Kidney (tissue), 14 donors: ENCODE data around the gene KCNJ8. TPM values are rescaled to one million over a fixed set of nuclear protein-coding genes. Genes with fewer than 3 reads are reported as not detected.
"Not testable (repeated sequence)": the region's sequence is repeated elsewhere in the genome, so short reads cannot be mapped to it uniquely, and the experiment has no call there.

Experiments
- DNase-seq, 5 donors: peaks; one replicate each; pipeline ENCODE4 v3.0.0-alpha.2; 2013 to 2020
- FAIRE-seq: peaks from 2 replicates; lab custom pipeline; 2012; peaks lifted over from hg19 to GRCh38; lab: Jason Lieb, UNC
- H3K27ac ChIP-seq, 2 donors: one replicate each; pipeline ENCODE4 v1.7.0; 2013; ENCODE audit warnings: low read depth in 2 of 2, low read length in 2 of 2, inconsistent platforms in 1 of 2
- H3K27me3 ChIP-seq: one replicate; pipeline ENCODE4 v1.7.1; 2013; ENCODE audit warnings: low read length, inconsistent platforms; ENCODE audit not compliant: control insufficient read depth, insufficient read depth
- H3K36me3 ChIP-seq, 3 donors: one replicate each; pipeline versions ENCODE4 v1.7.0 to v1.7.1; 2013; ENCODE audit warnings: low read length in 3 of 3, control low read depth in 1 of 3, inconsistent platforms in 1 of 3; ENCODE audit not compliant: insufficient read depth in 3 of 3, control insufficient read depth in 2 of 3
- H3K4me1 ChIP-seq, 3 donors: one replicate each; pipeline versions ENCODE4 v1.7.0 to v1.7.1; 2013; ENCODE audit warnings: low read length in 3 of 3, inconsistent platforms in 1 of 3, low read depth in 1 of 3; ENCODE audit not compliant: control insufficient read depth in 2 of 3, insufficient read depth in 2 of 3
- H3K4me3 ChIP-seq, 3 donors: one replicate each; pipeline versions ENCODE4 v1.7.0 to v1.8.1; 2013; ENCODE audit warnings: low read length in 3 of 3, control low read depth in 1 of 3, inconsistent platforms in 1 of 3
- H3K9ac ChIP-seq, 3 donors: one replicate each; pipeline versions ENCODE4 v1.7.0 to v1.7.1; 2013; ENCODE audit warnings: low read length in 3 of 3, control low read depth in 1 of 3, inconsistent platforms in 1 of 3
- H3K9me3 ChIP-seq, 3 donors: one replicate each; pipeline versions ENCODE4 v1.7.0 to v1.7.1; 2013; ENCODE audit warnings: low read length in 3 of 3, control low read depth in 1 of 3, inconsistent platforms in 1 of 3; ENCODE audit not compliant: control insufficient read depth in 2 of 3, insufficient read depth in 1 of 3
- intact Hi-C: fragments of 100-400 bp; cut with DNase I; formaldehyde crosslinking; loops from one replicate; pipeline ENCODE4 v1.11.1; 2022
- polyA plus RNA-seq: library from polyadenylated mRNA; stranded (reverse); fragments of 350-450 nt; fragmentation: Illumina TruSeq; extraction: RNeasy Lipid Tissue Mini Kit (QIAGEN cat#74804); gene quantifications from one replicate; pipeline ENCODE4 v1.2.3, GENCODE V29; 2014; ENCODE audit warnings: low read depth, low replicate concordance; ENCODE audit not compliant: insufficient read depth
- total RNA-seq: library from RNA; stranded (reverse); fragmentation: NEBNext Ultra II Directional; extraction: Animal tissue kit (Norgen Biotek cat#: 25700); gene quantifications from one replicate; pipeline ENCODE4 v1.2.1, GENCODE V29; 2021
- TF ChIP-seq, protein P1 (sequence below): IDR thresholded peaks from 3 replicates; pipeline ENCODE4 v1.5.1; 2012; ENCODE audit warnings: mild to moderate bottlenecking, moderate library complexity, borderline replicate concordance; ENCODE audit not compliant: insufficient read depth; ENCODE audit errors: extremely low read depth
- donor health status: control.
- donor health status: control.
- donor health status: control.
- donor health status: control.
- donor health status: control.
- donor health status: DM: yes; HTN: yes; CAD: no.
- donor health status: Normal renal cell carcinoma (clear cell type).

The KCNJ8 gene
- total and polyA plus RNA-seq, 2 donors from 2014 or later = 5.6 to 13.1 TPM

DNA sequence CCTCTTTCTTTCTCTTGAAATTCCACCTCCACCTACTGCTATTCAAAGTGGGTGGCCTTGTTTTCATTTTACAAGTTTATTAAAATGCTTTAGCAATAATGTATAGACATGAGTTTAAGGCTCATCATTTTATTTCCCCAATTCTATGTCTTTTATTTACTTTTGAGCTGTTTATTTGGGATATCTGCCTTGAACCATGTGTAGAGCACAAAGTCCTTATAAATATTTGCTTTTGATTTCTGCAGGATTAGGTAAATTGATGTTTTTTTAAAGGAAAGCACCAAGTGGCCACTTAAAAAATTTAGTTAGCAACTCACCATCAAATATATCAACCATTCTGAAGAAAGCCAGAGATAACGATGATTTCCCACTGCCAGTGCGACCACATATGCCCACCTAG lies 39.8 kb upstream of the KCNJ8 start:
- TF ChIP-seq, protein P1, sequence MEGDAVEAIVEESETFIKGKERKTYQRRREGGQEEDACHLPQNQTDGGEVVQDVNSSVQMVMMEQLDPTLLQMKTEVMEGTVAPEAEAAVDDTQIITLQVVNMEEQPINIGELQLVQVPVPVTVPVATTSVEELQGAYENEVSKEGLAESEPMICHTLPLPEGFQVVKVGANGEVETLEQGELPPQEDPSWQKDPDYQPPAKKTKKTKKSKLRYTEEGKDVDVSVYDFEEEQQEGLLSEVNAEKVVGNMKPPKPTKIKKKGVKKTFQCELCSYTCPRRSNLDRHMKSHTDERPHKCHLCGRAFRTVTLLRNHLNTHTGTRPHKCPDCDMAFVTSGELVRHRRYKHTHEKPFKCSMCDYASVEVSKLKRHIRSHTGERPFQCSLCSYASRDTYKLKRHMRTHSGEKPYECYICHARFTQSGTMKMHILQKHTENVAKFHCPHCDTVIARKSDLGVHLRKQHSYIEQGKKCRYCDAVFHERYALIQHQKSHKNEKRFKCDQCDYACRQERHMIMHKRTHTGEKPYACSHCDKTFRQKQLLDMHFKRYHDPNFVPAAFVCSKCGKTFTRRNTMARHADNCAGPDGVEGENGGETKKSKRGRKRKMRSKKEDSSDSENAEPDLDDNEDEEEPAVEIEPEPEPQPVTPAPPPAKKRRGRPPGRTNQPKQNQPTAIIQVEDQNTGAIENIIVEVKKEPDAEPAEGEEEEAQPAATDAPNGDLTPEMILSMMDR = no peak
- Histone ChIP-seq H3K36me3 (no peaks in the 10 kb centered on the region), H3K4me3 (no peak overlapping the region), H3K9ac (no peak overlapping the region), H3K27me3 (no peaks in the 10 kb centered on the region), H3K4me1 (peaks cover 0 to 2% (median 0%) of the 10 kb centered on the region in 3 donors), H3K27ac (no peak overlapping the region), H3K9me3 (no peaks in the 10 kb centered on the region)
- DNase-seq = no peak
- no peak for FAIRE-seq
- intact Hi-C loops = no loop called here

DNA sequence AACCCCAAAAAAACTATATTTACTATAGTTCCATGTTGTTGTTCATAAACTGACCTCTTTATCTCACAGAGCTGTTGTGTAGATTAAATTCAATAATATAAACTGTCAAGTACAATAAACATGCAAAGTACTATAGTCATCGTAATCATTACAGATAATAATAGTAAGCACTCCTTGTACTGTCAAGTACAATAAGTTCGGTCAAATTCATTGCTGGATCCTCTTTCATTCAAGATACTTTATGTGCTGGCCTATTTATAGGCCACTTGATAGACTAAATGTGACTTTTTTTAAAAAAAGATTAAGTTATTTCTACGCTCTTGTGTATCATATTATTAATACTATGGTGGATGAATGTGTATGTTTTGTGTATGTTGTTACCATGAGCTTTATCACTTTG lies 39.2 kb upstream of the KCNJ8 start:
- no peaks in the 10 kb centered on the region for H3K36me3 ChIP-seq
- H3K4me3 ChIP-seq = no peak overlapping the region
- intact Hi-C loops = no loop called here
- DNase-seq (no peak), FAIRE-seq (no peak)
- no peak overlapping the region for H3K27ac ChIP-seq
- H3K9me3 ChIP-seq = no peaks in the 10 kb centered on the region
- no peak overlapping the region for H3K9ac ChIP-seq
- H3K27me3 ChIP-seq = no peaks in the 10 kb centered on the region
- no peaks in the 10 kb centered on the region for H3K4me1 ChIP-seq
- TF ChIP-seq, protein P1 = no peak

DNA sequence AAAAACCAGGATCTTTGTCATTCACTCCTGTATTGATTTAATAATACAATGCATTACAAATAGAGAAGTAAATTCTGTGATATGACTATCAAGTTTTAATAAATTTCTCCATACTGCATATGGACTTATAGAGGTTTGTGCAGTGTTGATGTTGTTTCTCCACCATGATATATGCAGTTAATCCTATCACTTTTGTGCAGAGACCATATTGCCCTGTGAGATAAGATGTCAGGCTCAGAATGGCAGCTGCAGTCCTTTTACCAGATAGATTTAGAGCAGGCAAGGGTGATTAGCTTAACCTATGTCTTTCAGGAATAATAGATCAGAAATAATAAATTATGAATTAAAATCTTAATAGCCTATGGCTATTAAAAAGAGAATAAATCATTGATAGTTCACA lies 38.6 kb upstream of the KCNJ8 start:
- Histone ChIP-seq H3K4me3 (no peak overlapping the region), H3K27me3 (no peaks in the 10 kb centered on the region), H3K27ac (no peak overlapping the region), H3K36me3 (no peaks in the 10 kb centered on the region), H3K9me3 (no peaks in the 10 kb centered on the region), H3K4me1 (no peaks in the 10 kb centered on the region), H3K9ac (no peak overlapping the region)
- intact Hi-C loops = no loop called here
- no peak for DNase-seq
- TF ChIP-seq, protein P1 = no peak
- FAIRE-seq = no peak

DNA sequence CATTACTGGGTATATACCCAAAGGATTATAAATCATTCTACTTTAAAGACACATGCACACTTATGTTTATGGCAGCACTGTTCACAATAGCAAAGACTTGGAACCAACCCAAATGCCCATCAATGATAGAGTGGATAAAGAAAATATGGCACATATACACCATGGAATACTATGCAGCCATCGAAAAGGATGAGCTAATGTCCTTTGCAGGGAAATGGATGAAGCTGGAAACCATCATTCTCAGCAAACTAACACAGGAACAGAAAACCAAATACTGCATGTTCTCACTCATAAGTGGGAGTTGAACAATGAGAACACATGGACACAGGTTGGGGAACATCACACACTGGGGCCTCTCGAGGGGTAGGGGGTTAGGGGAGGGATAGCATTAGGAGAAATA lies 37.8 kb upstream of the KCNJ8 start:
- intact Hi-C loops, H3K9me3 ChIP-seq, DNase-seq, FAIRE-seq, H3K27ac ChIP-seq, H3K36me3 ChIP-seq, H3K4me1 ChIP-seq, H3K9ac ChIP-seq, H3K27me3 ChIP-seq, H3K4me3 ChIP-seq: not testable (repeated sequence)
